K562 (cell line): ENCODE results near the gene MEDAG. TPM values are rescaled to one million over a fixed set of nuclear protein-coding genes. Genes with fewer than 3 reads are reported as not detected.

Experiments used
- ATAC-seq: fragments of 200-7000 bp; cut with Tn5 transposase; 3 replicates; pipeline ENCODE4 v1.9.1; 2020; ENCODE audit warnings: moderate library complexity
- BruUV-seq: library from RNA; stranded (reverse); fragments of 400-500 nt; replicated peaks from 2 replicates; lab custom pipeline; 2021; lab: Mats Ljungman, UMichigan
- CTCF ChIA-PET: fragments of 300-600 bp; formaldehyde crosslinking; extraction: SDS; loops from one replicate; lab custom pipeline; 2021; ENCODE audit warnings: low intra/inter-chr PET ratio; lab: Yijun Ruan, JAX
- POLR2A ChIA-PET: fragments of 300-600, 350-650 bp; sonication (Branson Sonifier 250); formaldehyde crosslinking; extraction: SDS; loops from one replicate; lab custom pipeline; 2021; ENCODE audit warnings: antibody characterized with exemption, inconsistent platforms; lab: Yijun Ruan, JAX
- DNase-seq, 4 experiments: peaks; one replicate each; pipeline versions ENCODE4 v3.0.0 to v3.0.0-alpha.2; 2011 to 2018; ENCODE audit warnings: low spot score in 3 of 4, mixed read lengths in 3 of 4; ENCODE audit errors: extremely low read depth in 1 of 4
- FAIRE-seq: peaks from 2 replicates; lab custom pipeline; 2011; peaks lifted over from hg19 to GRCh38; lab: Jason Lieb, UNC
- H2AFZ ChIP-seq: 2 replicates; pipeline ENCODE4 v1.6.0; 2011; ENCODE audit warnings: low read depth, low read length, control low read depth, inconsistent platforms
- H3K27ac ChIP-seq: fragments of 200-600 bp; 3 replicates; pipeline ENCODE4 v1.8.0; 2011; ENCODE audit warnings: low read depth, mild to moderate bottlenecking, control low read depth, inconsistent platforms, low read length, moderate library complexity, mixed read lengths; ENCODE audit errors: extremely low read depth
- H3K27me3 ChIP-seq, 2 experiments: fragments of 300-600 bp in 1 of 2; 2 replicates in 1 of 2; 3 replicates in 1 of 2; pipeline versions ENCODE4 v1.6.0 to v1.8.0; 2011; ENCODE audit warnings: inconsistent platforms in 2 of 2, low read length in 2 of 2, mild to moderate bottlenecking in 1 of 2, mixed read lengths in 1 of 2, moderate library complexity in 1 of 2; ENCODE audit not compliant: control insufficient read depth in 2 of 2, insufficient read depth in 2 of 2
- H3K36me3 ChIP-seq: fragments of 300-600 bp; 3 replicates; pipeline ENCODE4 v1.8.0; 2011; ENCODE audit warnings: mild to moderate bottlenecking, low read length, inconsistent platforms; ENCODE audit not compliant: control insufficient read depth, insufficient read depth
- H3K4me1 ChIP-seq, 2 experiments: fragments of 200-600 bp in 1 of 2; replicated peaks in 1 of 2; 2 replicates in 1 of 2; 3 replicates in 1 of 2; pipeline versions ENCODE4 v1.5.1 to v1.8.0; 2011; ENCODE audit warnings: inconsistent platforms in 2 of 2, low read length in 2 of 2, mild to moderate bottlenecking in 1 of 2, mixed read lengths in 1 of 2, moderate library complexity in 1 of 2; ENCODE audit not compliant: control insufficient read depth in 2 of 2, insufficient read depth in 2 of 2
- H3K4me2 ChIP-seq: 2 replicates; pipeline ENCODE4 v1.6.1; 2011; ENCODE audit warnings: low read length, control low read depth, inconsistent platforms, mixed read lengths; ENCODE audit not compliant: insufficient read depth
- H3K4me3 ChIP-seq: fragments of 200-600 bp; sonication (generic), shearing (Covaris generic); 2 replicates; pipeline ENCODE4 v1.5.1; 2016; ENCODE audit warnings: control low read depth, inconsistent platforms
- H3K79me2 ChIP-seq: fragments of 200-600 bp; 3 replicates; pipeline ENCODE4 v1.8.0; 2011; ENCODE audit warnings: low read length, inconsistent platforms; ENCODE audit not compliant: control insufficient read depth, insufficient read depth
- H3K9ac ChIP-seq, 2 experiments: 2 replicates each; pipeline versions ENCODE4 v1.6.0 to v1.6.1; 2011; ENCODE audit warnings: low read depth in 2 of 2, low read length in 2 of 2, control low read depth in 1 of 2, inconsistent platforms in 1 of 2, mild to moderate bottlenecking in 1 of 2, mixed read lengths in 1 of 2; ENCODE audit not compliant: insufficient read depth in 1 of 2
- H3K9me1 ChIP-seq: one replicate; pipeline ENCODE4 v1.6.0; 2011; ENCODE audit warnings: inconsistent platforms, mild to moderate bottlenecking, low read length, moderate library complexity; ENCODE audit not compliant: control insufficient read depth, insufficient read depth
- H3K9me3 ChIP-seq: replicated peaks from 2 replicates; pipeline ENCODE4 v1.5.1; 2011; ENCODE audit warnings: low read depth, low read length, inconsistent platforms; ENCODE audit not compliant: control insufficient read depth, insufficient read depth
- H4K20me1 ChIP-seq: replicated peaks from 2 replicates; pipeline ENCODE4 v1.6.1; 2011; ENCODE audit warnings: low read length, inconsistent platforms, mixed read lengths; ENCODE audit not compliant: control insufficient read depth, insufficient read depth
- ARNT ChIP-seq, 2 experiments: fragments of 450-650 bp; IDR thresholded peaks; 2 replicates each; pipeline ENCODE4 v1.6.1; 2016; ENCODE audit warnings: mild to moderate bottlenecking in 1 of 2
- BACH1 ChIP-seq: fragments of 200-800 bp; sonication (Bioruptor generic); IDR thresholded peaks from 2 replicates; pipeline ENCODE4 v1.6.1; 2016; ENCODE audit warnings: missing genetic modification characterization, missing compliant biosample characterization
- CHCHD3 ChIP-seq: fragments of 250-450 bp; sonication (Bioruptor Pico); IDR thresholded peaks from 2 replicates; pipeline ENCODE4 v2.1.2; 2022; ENCODE audit warnings: mild to moderate bottlenecking
- EHMT2 ChIP-seq: fragments of 450-650 bp; IDR thresholded peaks from 2 replicates; pipeline ENCODE4 v1.6.1; 2018; ENCODE audit warnings: antibody characterized with exemption
- ETS2 ChIP-seq: IDR thresholded peaks from 2 replicates; pipeline ENCODE4 v1.6.1; 2016; ENCODE audit warnings: borderline replicate concordance, missing genetic modification characterization, mild to moderate bottlenecking, moderate library complexity, missing compliant biosample characterization; ENCODE audit not compliant: poor library complexity, severe bottlenecking
- FOXJ2 ChIP-seq: fragments of 200-800 bp; sonication (Bioruptor generic); IDR thresholded peaks from 2 replicates; pipeline ENCODE4 v1.6.1; 2016; ENCODE audit warnings: missing genetic modification characterization, missing compliant biosample characterization
- HDAC3 ChIP-seq: fragments of 450-650 bp; IDR thresholded peaks from 2 replicates; pipeline ENCODE4 v1.6.1; 2018; ENCODE audit warnings: borderline replicate concordance, mild to moderate bottlenecking, moderate library complexity; ENCODE audit not compliant: partially characterized antibody
- MTA3 ChIP-seq: fragments of 450-650 bp; formaldehyde crosslinking; IDR thresholded peaks from 2 replicates; pipeline ENCODE4 v1.6.1; 2017; ENCODE audit warnings: mild to moderate bottlenecking, borderline replicate concordance
- PRMT5 ChIP-seq: sonication (generic); formaldehyde crosslinking; IDR thresholded peaks from 2 replicates; pipeline ENCODE4 v1.5.0; 2020; ENCODE audit warnings: missing genetic modification reagents
- PTTG1 ChIP-seq: fragments of 450-650 bp; IDR thresholded peaks from 2 replicates; pipeline ENCODE4 v1.6.1; 2016; ENCODE audit warnings: low read depth, mild to moderate bottlenecking, missing genetic modification characterization, missing compliant biosample characterization
- SMARCA4 ChIP-seq: fragments of 450-650 bp; IDR thresholded peaks from 2 replicates; pipeline ENCODE4 v1.6.1; 2016
- TAF9B ChIP-seq: fragments of 450-650 bp; IDR thresholded peaks from 2 replicates; pipeline ENCODE4 v1.6.1; 2018; ENCODE audit warnings: mild to moderate bottlenecking; ENCODE audit not compliant: partially characterized antibody
- XRCC3 ChIP-seq: fragments of 450-650 bp; IDR thresholded peaks from 2 replicates; pipeline ENCODE4 v1.6.1; 2017; ENCODE audit warnings: mild to moderate bottlenecking, moderate library complexity
- XRCC5 ChIP-seq: fragments of 200-400 bp; formaldehyde crosslinking; IDR thresholded peaks from 2 replicates; pipeline ENCODE4 v1.6.1; 2017; ENCODE audit warnings: low read depth, mild to moderate bottlenecking, low read length
- ZBTB26 ChIP-seq: fragments of 450-650 bp; formaldehyde crosslinking; IDR thresholded peaks from 2 replicates; pipeline ENCODE4 v1.4.0; 2022; ENCODE audit warnings: missing genetic modification characterization
- ZNF133 ChIP-seq: fragments of 250-450 bp; sonication (Bioruptor Pico); IDR thresholded peaks from 2 replicates; pipeline ENCODE4 v1.4.0; 2020; ENCODE audit warnings: mild to moderate bottlenecking
- ZNF174 ChIP-seq: fragments of 250-450 bp; sonication (Bioruptor Pico); IDR thresholded peaks from 2 replicates; pipeline ENCODE4 v1.4.0; 2020; ENCODE audit warnings: mild to moderate bottlenecking
- WGBS: fragments of 100-300 bp; shearing (Covaris generic); methylation state at CpG from one replicate; pipeline ENCODE4 v1.1.6; 2016; ENCODE audit warnings: low coverage, mixed read lengths; ENCODE audit not compliant: insufficient coverage; ENCODE audit errors: missing lambda C conversion rate; 5-methylcytosine and 5-hydroxymethylcytosine counted together
- in situ Hi-C: fragments of 300-500 bp; cut with MboI; formaldehyde crosslinking; loops from 4 replicates; pipeline ENCODE4 v1.15.0; 2018; ENCODE audit warnings: inconsistent platforms, mixed read lengths
- intact Hi-C: fragments of 100-400 bp; cut with micrococcal nuclease; formaldehyde crosslinking; loops from 2 replicates; pipeline ENCODE4 v1.14.2; 2022
- polyA plus RNA-seq, 8 experiments: library from polyadenylated mRNA; depleted of rRNA in 4 of 8; stranded (reverse) in 5 of 8; unstranded in 3 of 8; fragments of >200 nt; fragmentation: Nextera tagmentation in 2 of 8; fragmentation: Illumina TruSeq in 1 of 8; extraction: Ambion mirVana in 2 of 8; extraction: Trizol in 1 of 8; gene quantifications; 2 replicates each; pipeline versions ENCODE4 v1.2.1 to v1.2.3, GENCODE V29; 2011 to 2014; ENCODE audit warnings: inconsistent platforms in 1 of 8, missing spikeins in 1 of 8
- total RNA-seq, 7 experiments: library from RNA; depleted of rRNA in 6 of 7; stranded (reverse); fragments of >200 nt in 6 of 7; fragmentation: Illumina TruSeq in 2 of 7; extraction: Trizol in 2 of 7; gene quantifications; 2 replicates each; pipeline versions ENCODE4 v1.2.1 to v1.2.3, GENCODE V29; 2011 to 2021; ENCODE audit warnings: low replicate concordance in 1 of 7

Gene MEDAG
- total and polyA plus RNA-seq, 9 of the 15 experiments (the other 6 are each of a cell fraction or from before 2014, with no cell fraction given), result not detected

- Histone ChIP-seq H3K79me2 (no peaks in the 10 kb centered on the region), H2AFZ (no peak overlapping the region), H3K9me3 (no peaks in the 10 kb centered on the region), H4K20me1 (no peaks in the 10 kb centered on the region), H3K27ac (no peak overlapping the region), H3K9me1 (no peaks in the 10 kb centered on the region), H3K4me3 (no peak overlapping the region), H3K36me3 (no peaks in the 10 kb centered on the region), H3K4me1 (peaks cover 0 to 5% of the 10 kb centered on the region in 2 experiments; a peak in 3 of 5 replicates), H3K27me3 (peaks cover 0 to 15% of the 10 kb centered on the region in 2 experiments; a peak in 2 of 5 replicates), H3K9ac (no peak overlapping the region), H3K4me2 (no peak overlapping the region)
- ATAC-seq (no peak), DNase-seq (no peak), FAIRE-seq (no peak)
- TF ChIP-seq XRCC3, result no peak
- TF ChIP-seq BACH1 (tag), result no peak
- no peak for TF ChIP-seq SMARCA4
- no peak for TF ChIP-seq ZNF174 (CRISPR knock-in tag)
- TF ChIP-seq FOXJ2 (tag), result no peak
- TF ChIP-seq HDAC3, result no peak
- TF ChIP-seq XRCC5, result no peak
- TF ChIP-seq CHCHD3 (CRISPR knock-in tag), result no peak
- TF ChIP-seq ZBTB26 (CRISPR knock-in tag), result no peak
- TF ChIP-seq ZNF133 (CRISPR knock-in tag), result no peak
- TF ChIP-seq MTA3, result no peak
- no peak for TF ChIP-seq PTTG1 (tag)
- no peak for TF ChIP-seq ARNT (IDR thresholded peaks at IDR 0.05)
- TF ChIP-seq TAF9B, result no peak
- no peak for TF ChIP-seq EHMT2
- no peak for TF ChIP-seq PRMT5 (CRISPR knock-in tag)
- TF ChIP-seq ETS2 (tag), result no peak
- in situ Hi-C loops (no loop called here), intact Hi-C loops (loop anchor here (10.0 kb wide), 1 partner anchor 194 kb away; no protein-coding TSS in a partner anchor)
- 0% methylated on average over 4 of the region's 5 CpGs for WGBS
- POLR2A ChIA-PET, result interaction anchor here (0.6 kb wide), 1 partner anchor 1027 kb away, joined by 3 read pairs; no protein-coding TSS in a partner anchor
- no TSS peak for BruUV-seq
- CTCF ChIA-PET, result no interaction called here
Observed at GRCh38 chr13:30868799-30869470, 37.1 kb upstream of the MEDAG start.
